Hematopoietic multipotent progenitor cell (in vitro differentiated cells): Measurements from ENCODE around the gene AMZ1. TPM values are rescaled to one million over a fixed set of nuclear protein-coding genes. Genes with fewer than 3 reads are reported as not detected.
"Not testable (repeated sequence)": the region's sequence is repeated elsewhere in the genome, so short reads cannot be mapped to it uniquely, and the experiment has no call there.

ENCODE experiments used
- DNase-seq, 3 donors: peaks; one replicate each; pipeline ENCODE4 v3.0.0-alpha.2; 2011 to 2015; ENCODE audit warnings: low read depth in 2 of 3, low spot score in 2 of 3
- total RNA-seq: library from RNA; depleted of rRNA; stranded (reverse); fragments of >200 nt; gene quantifications from one replicate; pipeline ENCODE4 v1.2.3, GENCODE V29; 2012

The AMZ1 gene
- total RNA-seq, 1 donor, result 2.4 TPM

DNA sequence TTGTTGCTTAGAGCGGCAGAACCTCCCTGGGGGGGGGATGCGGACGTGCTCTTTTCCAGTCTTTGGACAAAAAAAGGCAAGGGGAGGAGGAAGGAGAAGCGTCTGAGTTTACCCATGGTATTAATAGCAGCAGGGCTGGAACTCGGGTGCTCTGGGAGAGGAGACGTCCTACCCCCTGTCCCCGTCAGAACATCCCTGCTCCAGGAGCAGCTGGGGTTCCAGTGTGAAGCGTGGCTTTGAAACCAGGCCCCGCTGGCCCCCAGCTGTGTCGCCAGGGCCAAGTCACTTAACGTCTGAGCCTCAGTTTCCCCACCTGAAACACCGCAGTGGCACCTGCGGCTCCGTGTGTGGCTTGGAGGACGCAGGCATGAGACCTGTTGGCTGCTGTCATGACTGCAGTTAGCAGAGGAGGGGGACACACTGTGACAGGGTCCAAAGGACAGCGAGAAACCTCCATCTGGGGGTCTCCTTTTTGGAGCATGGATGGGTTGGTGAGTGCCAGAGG lies 1.4 kb downstream of the AMZ1 start:
- DNase-seq, result no peak

DNA sequence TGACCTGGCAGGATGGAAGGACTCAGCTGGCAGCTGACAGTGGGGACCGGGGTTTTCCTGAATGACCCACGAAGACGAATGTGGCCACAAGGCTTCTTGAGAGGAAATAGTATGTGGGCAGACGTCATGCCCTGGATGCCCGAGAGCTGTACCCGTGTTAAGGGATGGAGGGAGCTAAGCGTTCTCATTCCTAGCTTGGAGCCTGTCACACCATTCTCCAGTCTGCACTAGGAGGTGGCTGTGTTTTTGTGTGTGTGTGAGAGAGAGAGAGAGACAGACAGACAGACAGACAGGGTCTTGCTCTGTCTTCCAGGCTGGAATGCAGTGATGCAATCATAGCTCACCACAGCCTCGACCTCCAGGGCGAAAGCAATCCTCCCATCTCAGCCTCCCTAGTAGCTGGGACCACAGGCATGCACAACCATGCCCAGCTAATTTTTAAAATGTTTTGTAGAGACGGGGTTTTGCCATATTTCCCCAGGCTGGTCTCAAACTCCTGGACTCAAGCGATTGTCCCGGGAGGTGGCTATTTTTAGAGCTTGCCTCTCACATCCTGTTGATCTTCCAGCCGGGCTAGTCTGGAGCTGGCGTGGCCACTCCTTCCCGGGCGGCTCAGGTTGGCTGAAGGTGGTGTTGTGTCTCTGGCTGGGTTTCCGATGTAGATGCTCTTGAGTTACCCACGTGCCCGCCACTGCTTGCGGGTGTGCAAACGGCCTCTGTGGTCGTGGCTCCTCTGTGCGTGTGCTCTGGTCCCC lies 2.1 kb downstream of the AMZ1 start:
- no peak for DNase-seq

DNA sequence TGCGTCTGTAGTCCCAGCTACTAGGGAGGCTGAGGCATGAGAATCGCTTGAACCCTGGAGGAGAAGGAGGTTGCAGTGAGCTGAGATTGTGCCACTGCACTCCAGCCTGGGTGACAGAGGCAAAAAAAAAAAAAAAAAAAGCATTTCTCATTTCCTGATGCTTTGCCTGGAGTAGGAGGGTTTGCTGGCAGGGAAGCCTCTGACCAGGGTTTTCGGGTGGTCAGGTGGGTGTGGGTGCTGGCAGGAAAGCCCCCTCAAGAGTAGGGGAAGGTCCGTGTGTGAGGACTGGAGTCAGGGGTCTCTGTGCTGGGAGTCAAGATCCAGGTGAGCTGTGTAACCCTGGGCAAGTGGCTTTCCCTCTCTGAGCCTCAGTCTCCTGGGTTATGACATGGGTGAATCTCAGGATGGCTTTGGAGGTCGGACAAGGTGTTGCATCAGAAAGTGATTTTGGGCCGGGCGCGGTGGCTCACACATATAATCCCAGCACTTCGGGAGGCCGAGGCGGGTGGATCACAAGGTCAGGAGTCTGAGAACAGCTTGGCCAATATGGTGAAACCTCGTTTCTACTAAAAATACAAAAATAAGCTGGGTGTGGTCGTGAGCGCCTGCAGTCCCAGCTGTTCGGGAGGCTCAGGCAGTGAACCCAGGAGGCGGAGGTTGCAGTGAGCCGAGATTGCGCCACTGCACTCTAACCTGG lies 3.2 kb downstream of the AMZ1 start:
- DNase-seq, result no peak

DNA sequence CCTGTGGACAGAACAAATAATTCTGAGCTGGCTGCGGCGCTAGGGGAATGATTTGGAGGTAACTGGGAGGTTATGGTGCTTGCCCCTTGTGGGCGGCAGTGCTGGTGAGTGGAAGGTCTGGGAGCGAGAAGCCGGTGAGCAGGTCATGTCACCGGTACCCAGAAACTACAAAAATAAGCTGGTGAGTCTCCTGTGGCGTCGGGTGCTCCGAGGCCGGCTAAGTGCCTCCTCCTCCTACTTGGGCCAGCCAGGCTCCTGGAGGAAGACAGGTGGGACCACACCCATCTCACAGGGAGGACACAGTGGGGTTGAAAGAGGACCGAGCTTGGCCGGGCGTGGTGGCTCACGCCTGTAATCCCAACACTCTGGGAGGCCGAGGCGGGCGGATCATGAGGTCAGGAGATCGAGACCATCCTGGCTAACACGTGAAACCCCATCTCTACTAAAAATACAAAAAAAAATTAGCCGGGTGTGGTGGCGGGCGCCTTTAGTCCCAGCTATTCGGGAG lies 4.0 kb downstream of the AMZ1 start:
- not testable (repeated sequence) for DNase-seq

DNA sequence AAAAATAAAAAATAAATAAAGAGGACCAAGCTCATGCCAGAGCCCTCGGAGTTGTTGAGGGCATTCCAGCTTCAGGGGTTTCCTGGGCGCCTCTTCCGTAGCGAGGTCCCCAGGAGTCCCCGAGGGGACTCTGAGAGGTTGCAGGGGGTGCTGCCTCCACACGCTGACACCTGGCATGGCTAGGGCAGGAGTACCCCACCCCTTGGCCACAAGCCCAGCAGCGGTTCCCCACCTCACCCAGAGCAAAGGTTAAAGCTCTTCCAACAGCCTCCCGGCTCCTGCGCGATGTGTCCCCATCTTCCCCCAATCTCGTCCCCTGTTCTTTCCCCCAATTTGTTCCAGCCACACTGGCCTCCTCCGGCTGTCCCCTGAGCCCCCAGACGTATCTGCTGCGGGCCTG lies 4.5 kb downstream of the AMZ1 start:
- no peak for DNase-seq

DNA sequence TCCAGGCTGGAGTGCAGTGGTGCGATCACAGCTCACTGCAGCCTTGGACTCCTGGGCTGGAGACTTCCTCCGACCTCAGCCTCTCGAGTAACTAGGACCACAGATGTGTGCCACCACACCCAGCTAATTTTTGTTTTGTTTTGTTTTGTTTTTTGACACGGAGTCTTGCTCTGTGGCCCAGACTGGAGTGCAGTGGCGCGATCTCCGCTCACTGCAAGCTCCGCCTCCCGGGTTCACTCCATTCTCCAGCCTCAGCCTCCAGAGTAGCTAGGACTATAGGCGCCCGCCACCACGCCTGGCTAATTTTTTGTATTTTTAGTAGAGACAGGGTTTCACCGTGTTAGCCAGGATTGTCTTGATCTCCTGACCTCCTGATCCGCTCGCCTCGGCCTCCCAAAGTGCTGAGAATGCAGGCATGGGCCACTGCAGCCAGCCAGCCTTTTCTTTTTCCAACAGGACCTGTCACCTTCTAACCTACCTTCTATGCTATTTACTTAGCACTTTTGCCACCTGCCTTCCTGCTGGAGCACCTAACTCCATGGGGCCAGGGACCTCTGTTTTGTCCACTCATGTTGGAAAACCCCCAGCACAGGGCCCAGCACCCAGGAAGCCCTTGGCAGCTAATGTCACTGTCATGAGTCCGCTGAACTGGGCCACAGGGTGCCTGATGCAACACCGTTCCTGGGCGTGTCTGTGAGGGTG lies 5.6 kb downstream of the AMZ1 start:
- not testable (repeated sequence) for DNase-seq

GRCh38 chr7:2694122-2694436 lies 6.1 kb downstream of the AMZ1 start:
- DNase-seq, result not testable (repeated sequence)

GRCh38 chr7:2698581-2699288 lies 10.7 kb downstream of the AMZ1 start:
- peak in 2 of 3 donors; percentile 97 to 98 for DNase-seq

- no peak for DNase-seq
Observed at GRCh38 chr7:2699289-2699620, 11.3 kb downstream of the AMZ1 start.

DNA sequence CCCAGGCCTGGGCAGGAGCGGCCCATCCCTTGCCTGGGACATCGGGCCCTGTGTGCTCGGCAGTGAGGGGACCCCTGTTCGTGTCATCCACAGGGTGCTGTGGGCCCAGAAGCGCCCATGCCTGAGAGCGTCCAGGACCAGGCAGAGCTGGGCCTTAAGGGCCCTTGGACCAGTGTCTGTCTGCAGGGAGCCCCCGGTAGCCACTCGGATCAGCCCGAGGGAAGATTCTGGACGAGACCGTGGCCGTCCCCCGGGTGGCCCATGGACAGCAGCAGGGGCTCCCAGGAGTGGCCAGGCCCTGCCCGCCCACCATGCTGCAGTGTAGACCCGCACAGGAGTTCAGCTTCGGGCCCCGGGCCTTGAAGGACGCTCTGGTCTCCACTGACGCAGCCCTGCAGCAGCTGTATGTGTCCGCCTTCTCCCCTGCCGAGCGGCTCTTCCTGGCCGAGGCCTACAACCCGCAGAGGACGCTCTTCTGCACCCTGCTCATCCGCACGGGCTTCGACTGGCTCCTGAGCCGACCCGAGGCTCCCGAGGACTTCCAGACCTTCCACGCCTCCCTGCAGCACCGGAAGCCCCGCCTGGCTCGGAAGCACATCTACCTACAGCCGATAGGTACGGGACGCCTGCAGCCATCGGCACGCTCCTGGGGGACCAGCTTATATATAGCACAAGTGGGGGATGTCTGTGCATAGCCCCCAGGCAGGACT lies 12.3 kb downstream of the AMZ1 start:
- DNase-seq, result no peak

DNA sequence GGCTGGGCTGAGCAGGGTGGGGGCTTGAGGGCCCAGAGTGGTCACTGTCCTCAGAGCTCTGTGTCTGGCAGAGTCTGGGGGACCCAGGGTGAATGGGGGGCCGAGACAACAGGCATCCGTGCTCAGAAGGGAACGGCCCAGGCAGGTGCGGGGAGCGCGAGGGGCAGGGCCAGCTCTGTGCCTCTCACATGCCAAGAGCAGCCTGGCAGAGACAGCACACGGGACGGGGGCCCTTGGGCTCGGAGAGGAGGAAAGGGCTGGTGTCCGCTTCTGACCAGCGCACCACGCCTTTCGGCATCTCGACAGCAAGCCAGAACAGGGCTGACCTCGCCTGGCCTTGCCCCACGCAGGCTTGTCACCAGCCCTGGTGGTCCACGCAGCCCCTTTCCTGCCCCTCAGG lies 13.4 kb downstream of the AMZ1 start:
- no peak for DNase-seq

DNA sequence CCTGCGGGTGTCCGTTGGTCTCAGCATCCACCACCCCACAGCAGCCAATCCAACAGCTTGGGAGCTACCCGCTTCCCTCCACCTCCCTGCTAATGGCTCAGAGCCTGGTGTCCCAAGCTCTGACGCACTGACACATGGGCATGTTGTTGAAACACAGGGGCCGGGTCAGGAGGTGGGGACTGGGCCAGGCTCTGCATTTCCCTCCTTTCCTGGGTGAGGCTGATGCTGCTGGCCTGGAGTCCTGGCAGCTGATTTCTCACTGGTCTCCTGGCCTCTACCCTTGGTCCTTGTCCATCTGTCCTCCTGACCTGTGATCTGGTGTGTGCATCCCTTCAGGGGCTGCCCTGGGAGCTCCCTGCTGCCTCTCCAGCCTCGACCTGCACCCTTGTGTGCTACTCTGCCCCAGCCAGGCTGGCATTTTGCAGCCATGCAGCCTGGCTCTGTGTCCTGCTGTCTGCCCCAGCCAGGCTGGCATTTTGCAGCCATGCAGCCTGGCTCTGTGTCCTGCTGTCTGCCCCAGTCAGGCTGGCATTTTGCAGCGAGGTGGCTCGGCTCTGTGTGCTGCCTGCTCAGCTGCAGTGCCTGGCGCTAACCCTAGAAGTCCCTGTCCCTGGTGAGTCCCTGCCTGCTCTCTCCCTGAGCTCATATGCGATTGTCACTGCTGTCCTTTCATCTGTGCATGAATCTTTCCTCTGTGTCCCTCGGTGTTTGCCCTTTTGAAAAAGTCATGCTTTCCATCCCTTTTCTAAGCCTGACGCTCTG lies 14.0 kb downstream of the AMZ1 start:
- DNase-seq, result no peak

DNA sequence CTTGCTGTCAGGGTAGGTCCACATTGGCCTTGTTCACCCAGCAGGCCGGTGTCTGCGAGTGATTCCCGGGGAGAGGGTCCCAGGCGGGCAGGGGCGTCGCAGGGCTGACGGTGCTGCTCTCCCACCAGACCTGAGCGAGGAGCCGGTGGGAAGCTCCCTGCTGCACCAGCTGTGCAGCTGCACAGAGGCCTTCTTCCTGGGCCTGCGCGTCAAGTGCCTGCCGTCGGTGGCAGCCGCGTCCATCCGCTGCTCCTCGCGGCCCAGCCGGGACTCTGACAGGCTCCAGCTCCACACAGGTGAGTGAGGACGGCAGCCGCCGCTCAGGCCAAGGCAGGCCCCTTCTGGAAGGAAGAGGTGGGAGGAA lies 14.6 kb downstream of the AMZ1 start:
- no peak for DNase-seq

DNA sequence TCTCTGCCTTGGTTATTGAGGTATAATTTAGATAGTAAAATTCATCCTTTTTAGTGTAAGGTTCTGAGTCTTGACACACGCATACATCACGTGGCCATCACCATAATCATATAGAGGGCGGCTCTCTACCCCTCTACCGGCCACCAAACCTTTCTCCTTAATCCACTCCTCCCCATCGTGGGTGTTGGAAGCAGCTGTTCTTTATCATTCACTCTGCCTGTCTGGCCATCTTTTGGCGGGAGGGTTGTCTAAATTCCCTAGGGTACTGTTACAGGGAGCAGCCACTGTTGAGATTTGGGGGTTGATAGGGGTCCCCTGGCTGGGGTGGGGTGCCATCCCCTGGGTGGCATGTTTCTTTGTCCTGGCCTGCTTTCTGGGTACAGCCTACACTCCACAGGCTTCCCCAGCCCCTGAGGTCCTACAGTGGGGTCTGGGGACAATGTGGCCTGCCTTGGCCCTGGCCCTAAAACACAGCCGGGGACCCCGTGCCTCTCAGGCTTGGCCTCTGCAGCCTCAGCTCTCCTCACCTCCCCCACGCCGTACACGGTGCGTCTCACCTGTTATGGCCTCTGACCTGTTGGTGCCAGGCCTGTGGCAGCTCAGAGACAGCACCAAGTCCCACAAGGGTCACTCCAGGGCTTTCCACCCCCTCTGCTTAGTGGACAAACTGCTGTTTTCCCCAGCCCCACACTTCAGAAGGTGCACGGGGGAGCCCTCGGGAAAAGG lies 17.5 kb downstream of the AMZ1 start:
- no peak for DNase-seq

- DNase-seq, result no peak
Observed at GRCh38 chr7:2706685-2707126, 18.7 kb downstream of the AMZ1 start.

DNA sequence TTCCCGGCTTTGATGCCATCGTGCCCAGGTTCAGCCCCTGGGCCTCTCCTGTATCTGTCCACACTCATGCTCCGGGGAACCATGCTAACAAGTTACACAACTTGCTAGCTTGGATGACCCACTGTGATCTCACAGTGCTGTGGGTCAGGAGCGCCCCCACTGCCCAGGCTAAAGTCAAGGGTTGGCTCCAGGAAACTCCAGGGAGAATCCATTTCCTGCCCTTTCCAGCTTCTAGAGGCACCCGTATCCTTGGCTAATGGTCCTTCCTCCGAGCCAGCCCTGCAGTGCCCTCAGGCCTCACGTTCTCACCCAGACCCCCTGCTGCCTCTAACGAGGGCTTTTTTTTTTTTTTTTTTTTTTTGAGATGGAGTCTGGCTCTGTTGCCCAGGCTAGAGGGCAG lies 19.5 kb downstream of the AMZ1 start:
- DNase-seq, result no peak

GRCh38 chr7:2708041-2708440 lies 20.0 kb downstream of the AMZ1 start:
- no peak for DNase-seq

- DNase-seq, result no peak
Observed at GRCh38 chr7:2708547-2709310, 20.7 kb downstream of the AMZ1 start.
